MM.1S (cell line): Measurements from ENCODE around the gene PTCD3.

ENCODE experiments used
- EZH2 ChIP-seq: fragments of 300-600 bp; sonication (generic); optimal IDR thresholded peaks from 2 replicates; pipeline ENCODE3; 2017; ENCODE audit warnings: low read depth, mild to moderate bottlenecking, antibody characterized with exemption, low read length, mixed read lengths
- TF ChIP-seq, protein P1 (sequence below): fragments of 300-600 bp; sonication (generic); IDR thresholded peaks from 2 replicates; pipeline ENCODE4 v1.5.1; 2016; ENCODE audit warnings: antibody characterized with exemption, low read length, mixed read lengths

- TF ChIP-seq, protein P1, sequence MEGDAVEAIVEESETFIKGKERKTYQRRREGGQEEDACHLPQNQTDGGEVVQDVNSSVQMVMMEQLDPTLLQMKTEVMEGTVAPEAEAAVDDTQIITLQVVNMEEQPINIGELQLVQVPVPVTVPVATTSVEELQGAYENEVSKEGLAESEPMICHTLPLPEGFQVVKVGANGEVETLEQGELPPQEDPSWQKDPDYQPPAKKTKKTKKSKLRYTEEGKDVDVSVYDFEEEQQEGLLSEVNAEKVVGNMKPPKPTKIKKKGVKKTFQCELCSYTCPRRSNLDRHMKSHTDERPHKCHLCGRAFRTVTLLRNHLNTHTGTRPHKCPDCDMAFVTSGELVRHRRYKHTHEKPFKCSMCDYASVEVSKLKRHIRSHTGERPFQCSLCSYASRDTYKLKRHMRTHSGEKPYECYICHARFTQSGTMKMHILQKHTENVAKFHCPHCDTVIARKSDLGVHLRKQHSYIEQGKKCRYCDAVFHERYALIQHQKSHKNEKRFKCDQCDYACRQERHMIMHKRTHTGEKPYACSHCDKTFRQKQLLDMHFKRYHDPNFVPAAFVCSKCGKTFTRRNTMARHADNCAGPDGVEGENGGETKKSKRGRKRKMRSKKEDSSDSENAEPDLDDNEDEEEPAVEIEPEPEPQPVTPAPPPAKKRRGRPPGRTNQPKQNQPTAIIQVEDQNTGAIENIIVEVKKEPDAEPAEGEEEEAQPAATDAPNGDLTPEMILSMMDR: no peak
- no peak for TF ChIP-seq EZH2
Measured at GRCh38 chr2:86105252-86105968, 625 bp upstream of the PTCD3 start, which contains the start of gene POLR1A.
